GM21576 (cell line): Measurements from ENCODE around the gene GAA.

Experiments
- ATAC-seq: cut with Tn5 transposase; IDR thresholded peaks from one replicate; pipeline ENCODE4 v1.9.1; 2021; ENCODE audit warnings: mild to moderate bottlenecking, moderate library complexity; ENCODE audit not compliant: unreplicated experiment

GAA gene

GRCh38 chr17:80101011-80101945, at the start of gene GAA:
TSS of gene GAA (plus strand) at chr17:80101581. CDS start at chr17:80104587, 3,006 bp downstream.
- peak; percentile 60 for ATAC-seq

GRCh38 chr17:80051681-80052080, 49.7 kb upstream of the GAA start:
- ATAC-seq = no peak

GRCh38 chr17:80053102-80053501, 48.3 kb upstream of the GAA start:
- ATAC-seq = no peak

GRCh38 chr17:80055597-80055996, 45.8 kb upstream of the GAA start:
- ATAC-seq = no peak

GRCh38 chr17:80058311-80058955, 42.9 kb upstream of the GAA start:
- no peak for ATAC-seq

- ATAC-seq = no peak
Measured at GRCh38 chr17:80060644-80061043, 40.7 kb upstream of the GAA start.

GRCh38 chr17:80061421-80061820, 40.0 kb upstream of the GAA start:
- ATAC-seq = no peak

- ATAC-seq = no peak
Measured at GRCh38 chr17:80063830-80064585, 37.4 kb upstream of the GAA start.

- ATAC-seq = no peak
Measured at GRCh38 chr17:80064696-80065095, 36.7 kb upstream of the GAA start.

GRCh38 chr17:80065478-80066170, 35.8 kb upstream of the GAA start:
- no peak for ATAC-seq

GRCh38 chr17:80067393-80067986, 33.9 kb upstream of the GAA start:
- no peak for ATAC-seq

GRCh38 chr17:80068301-80069222, 32.8 kb upstream of the GAA start:
- no peak for ATAC-seq

GRCh38 chr17:80070375-80071115, 30.8 kb upstream of the GAA start:
- no peak for ATAC-seq

GRCh38 chr17:80071116-80071841, 30.1 kb upstream of the GAA start:
- no peak for ATAC-seq

GRCh38 chr17:80072410-80072809, 29.0 kb upstream of the GAA start:
- no peak for ATAC-seq

GRCh38 chr17:80080081-80080480, 21.3 kb upstream of the GAA start:
- ATAC-seq = no peak

- ATAC-seq = no peak
Measured at GRCh38 chr17:80081596-80081995, 19.8 kb upstream of the GAA start.
